HG03342 (cell line): ENCODE results near the gene OPRL1.
"Not testable (repeated sequence)": the region's sequence is repeated elsewhere in the genome, so short reads cannot be mapped to it uniquely, and the experiment has no call there.

ENCODE experiments used
- ATAC-seq: cut with Tn5 transposase; IDR thresholded peaks from one replicate; pipeline ENCODE4 v1.9.1; 2021; ENCODE audit warnings: mild to moderate bottlenecking, moderate library complexity; ENCODE audit not compliant: unreplicated experiment

Gene OPRL1

DNA sequence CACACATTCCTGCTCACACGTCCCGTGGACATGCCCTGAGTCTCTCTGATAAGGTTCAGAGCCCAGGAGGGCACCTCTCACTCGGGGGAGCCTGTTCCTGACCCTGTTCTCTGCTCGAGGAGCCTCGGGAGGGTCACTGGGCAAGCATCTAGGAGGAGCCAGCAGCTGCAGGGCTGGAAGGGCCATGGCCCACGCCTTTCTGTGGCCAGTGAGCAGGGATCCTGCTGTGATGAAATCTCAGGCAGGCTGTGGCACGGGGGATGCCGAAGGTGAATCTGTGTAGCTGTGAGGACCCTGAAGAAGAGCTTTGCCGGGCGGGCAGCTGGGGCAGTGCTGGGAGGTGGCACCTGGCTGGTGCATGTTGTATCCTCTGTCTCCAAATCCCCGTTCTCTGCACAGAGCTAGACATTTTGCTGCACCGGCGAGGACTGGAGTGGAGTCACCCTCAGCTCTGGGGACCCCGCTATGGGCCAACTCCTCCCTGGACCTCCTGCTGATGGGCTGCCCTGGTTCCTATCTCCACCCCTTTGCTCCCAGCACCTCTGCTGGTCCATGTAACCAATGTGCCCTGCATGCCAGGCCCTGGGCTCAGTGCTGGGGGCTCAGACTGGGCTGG is 34.6 kb downstream of the OPRL1 start:
- no peak for ATAC-seq

DNA sequence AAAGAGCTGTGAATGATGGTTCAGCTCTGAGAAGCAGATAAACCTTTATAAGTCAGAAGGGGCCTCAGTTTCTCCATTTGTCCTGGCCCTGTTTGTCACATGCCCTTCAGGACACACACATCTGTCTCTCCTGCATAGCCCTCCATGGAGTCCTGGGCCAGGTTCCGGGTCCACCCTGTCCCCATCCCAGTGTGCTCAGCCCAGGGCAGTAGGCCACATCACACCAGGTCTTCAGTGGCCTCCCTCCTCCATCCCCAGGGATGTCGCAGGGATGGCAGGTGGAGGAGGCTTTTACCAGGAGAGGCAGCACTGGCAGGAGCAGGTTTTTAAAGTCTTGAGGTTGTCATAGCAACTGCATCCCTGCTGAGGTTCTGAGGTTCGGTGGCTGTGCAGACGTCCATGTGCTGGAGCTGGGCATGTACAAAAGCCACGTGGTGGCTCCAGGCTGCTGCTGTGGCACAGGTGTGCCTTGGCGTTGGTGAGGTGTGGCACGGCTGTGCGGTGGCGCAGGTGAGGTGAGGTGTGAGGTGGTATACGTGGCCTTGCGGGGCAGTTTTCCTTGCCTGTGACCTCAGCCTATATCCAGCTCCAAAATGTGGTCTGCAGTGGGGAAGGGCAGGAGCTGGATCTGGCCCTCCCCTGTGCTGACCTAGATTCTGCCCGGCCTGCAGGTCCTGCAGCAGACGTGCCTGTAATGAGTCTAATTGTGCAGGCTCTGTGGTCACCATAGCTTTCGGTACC is 35.5 kb downstream of the OPRL1 start:
- ATAC-seq, result no peak

DNA sequence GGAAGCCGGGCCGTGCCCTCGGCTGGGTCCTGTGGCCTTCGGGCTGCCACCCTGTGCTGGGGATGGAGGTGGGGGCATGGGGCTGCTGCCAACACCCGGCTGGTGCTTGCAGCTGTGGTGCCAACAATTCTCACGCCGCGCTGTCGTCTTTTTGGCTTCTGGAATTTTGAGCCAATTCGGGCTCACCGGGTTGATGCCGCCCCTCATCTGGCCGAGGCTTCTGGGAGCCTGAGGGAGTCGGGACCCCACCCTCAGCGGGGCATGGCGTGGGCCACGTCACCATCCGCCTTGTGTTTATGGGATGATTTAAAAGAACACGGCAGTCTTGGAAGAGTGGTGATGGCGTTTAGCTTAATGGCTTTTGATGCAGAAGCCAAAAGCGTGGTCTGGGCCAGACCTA is 36.1 kb downstream of the OPRL1 start:
- no peak for ATAC-seq

DNA sequence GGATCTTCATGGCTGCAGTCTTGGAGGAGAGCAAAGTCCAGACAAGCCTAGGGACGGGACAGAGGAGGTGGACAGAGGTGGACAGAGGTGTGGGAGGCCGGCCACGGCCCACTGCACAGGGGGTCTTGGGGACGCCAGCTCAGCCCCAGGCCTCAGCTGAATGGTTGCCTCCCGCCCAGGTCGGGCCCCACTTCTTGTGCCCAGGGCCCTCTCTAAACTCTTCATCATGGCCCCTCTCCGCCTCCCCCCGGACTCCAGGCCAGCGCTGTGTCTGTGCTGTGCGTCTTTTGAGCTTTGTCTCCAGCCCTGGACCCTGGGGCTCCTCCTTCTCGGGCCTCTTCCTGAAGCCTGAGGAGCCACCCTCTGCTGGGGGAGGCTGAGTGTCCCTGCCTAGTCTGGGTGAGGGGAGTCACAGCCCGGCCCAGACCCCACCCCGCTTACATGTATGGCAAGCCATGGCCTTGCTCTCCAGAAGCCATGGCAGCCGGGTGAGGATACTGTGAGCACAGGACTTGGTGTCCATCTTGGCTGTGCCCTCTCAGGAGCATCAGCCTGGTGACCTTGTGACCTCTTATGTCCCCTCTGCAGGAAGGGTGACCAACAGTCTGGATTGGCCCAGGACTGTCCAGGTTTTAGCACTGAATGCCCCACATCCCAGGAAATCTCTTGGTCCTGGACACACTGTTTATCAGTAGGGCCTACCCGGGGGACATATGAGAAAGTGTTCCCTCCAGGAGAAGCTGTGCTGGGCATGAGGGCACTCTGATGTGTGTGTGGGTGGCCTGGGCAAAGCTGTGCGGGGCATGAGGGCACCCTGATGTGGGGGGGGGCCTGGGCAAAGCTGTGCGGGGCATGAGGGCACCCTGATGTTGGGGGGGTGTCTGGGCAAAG is 36.9 kb downstream of the OPRL1 start:
- no peak for ATAC-seq

- not testable (repeated sequence) for ATAC-seq
Measured at GRCh38 chr20:64117432-64117777, 37.5 kb downstream of the OPRL1 start.

- ATAC-seq, result no peak
Measured at GRCh38 chr20:64119301-64119680, 39.4 kb downstream of the OPRL1 start.

- ATAC-seq, result no peak
Measured at GRCh38 chr20:64119681-64120341, 39.9 kb downstream of the OPRL1 start.

GRCh38 chr20:64121586-64121985 is 41.7 kb downstream of the OPRL1 start:
- ATAC-seq, result no peak

DNA sequence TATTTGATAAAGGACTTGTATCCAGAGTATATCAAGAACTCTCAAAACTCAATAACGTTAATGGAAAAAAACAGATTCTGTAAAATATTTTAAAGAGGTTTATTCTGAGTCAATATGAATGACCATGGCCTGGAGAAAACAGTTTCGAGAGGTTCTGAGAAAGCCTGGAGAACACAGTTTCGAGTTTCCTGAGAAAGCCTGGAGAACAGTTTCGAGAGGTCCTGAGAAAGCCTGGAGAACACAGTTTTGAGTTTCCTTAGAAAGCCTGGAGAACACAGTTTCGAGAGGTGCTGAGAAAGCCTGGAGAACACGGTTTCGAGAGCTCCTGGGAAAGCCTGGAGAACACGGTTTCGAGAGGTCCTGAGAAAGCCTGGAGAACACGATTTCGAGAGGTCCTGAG is 43.0 kb downstream of the OPRL1 start:
- ATAC-seq, result not testable (repeated sequence)

DNA sequence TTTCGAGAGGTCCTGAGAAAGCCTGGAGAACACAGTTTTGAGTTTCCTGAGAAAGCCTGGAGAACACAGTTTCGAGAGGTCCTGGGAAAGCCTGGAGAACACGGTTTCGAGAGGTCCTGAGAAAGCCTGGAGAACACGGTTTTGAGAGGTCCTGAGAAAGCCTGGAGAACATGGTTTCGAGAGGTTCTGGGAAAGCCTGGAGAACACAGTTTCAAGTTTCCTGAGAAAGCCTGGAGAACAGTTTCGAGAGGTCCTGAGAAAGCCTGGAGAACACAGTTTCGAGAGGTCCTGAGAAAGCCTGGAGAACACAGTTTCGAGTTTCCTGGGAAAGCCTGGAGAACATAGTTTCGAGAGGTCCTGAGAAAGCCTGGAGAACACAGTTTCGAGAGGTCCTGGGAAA is 43.6 kb downstream of the OPRL1 start:
- ATAC-seq, result not testable (repeated sequence)

GRCh38 chr20:64129146-64129782 is 49.4 kb downstream of the OPRL1 start:
- ATAC-seq, result no peak

GRCh38 chr20:64130271-64130670 is 50.4 kb downstream of the OPRL1 start:
- no peak for ATAC-seq

GRCh38 chr20:64130876-64131275 is 51.0 kb downstream of the OPRL1 start:
- no peak for ATAC-seq

- no peak for ATAC-seq
Measured at GRCh38 chr20:64131406-64131805, 51.5 kb downstream of the OPRL1 start.

- ATAC-seq, result no peak
Measured at GRCh38 chr20:64133951-64134407, 54.1 kb downstream of the OPRL1 start.

DNA sequence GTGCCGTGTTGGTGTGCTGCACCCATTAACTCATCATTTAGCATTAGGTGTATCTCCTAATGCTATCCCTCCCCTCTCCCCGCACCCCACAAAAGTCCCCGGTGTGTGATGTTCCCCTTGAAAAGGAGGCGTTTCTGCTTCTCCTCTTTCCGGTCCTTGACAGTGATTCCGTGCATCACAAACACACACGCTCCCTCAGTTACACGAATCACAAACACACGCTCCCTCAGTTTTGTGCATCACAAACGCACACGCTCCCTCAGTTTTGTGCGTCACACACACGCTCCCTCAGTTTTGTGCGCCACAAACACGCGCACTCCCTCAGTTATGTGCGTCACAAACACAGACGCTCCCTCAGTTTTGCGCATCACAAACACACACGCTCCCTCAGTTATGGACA is 54.9 kb downstream of the OPRL1 start:
- not testable (repeated sequence) for ATAC-seq

- no peak for ATAC-seq
Measured at GRCh38 chr20:64136004-64136710, 56.3 kb downstream of the OPRL1 start.

DNA sequence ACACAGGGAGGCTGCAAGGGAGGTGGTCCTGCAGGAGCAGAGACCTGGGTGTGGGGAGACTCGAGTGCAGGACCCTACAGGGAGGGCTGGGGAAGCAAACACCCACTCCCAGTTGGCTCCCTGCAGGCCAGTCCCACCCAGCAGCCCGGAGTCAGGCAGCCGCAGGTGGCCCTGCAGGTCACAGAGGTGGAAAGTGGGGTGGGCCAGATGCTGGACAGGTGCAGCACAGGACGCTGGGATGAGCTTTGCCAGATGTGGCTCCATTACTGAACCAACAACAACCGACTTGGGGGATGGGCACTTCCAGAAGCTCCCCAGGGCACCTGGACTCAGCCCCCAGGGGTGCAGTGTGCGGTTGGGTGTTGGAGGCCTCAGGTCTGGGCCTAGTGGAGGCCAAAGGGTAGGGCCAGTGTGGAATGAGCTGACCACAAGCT is 57.7 kb downstream of the OPRL1 start:
- ATAC-seq, result no peak

DNA sequence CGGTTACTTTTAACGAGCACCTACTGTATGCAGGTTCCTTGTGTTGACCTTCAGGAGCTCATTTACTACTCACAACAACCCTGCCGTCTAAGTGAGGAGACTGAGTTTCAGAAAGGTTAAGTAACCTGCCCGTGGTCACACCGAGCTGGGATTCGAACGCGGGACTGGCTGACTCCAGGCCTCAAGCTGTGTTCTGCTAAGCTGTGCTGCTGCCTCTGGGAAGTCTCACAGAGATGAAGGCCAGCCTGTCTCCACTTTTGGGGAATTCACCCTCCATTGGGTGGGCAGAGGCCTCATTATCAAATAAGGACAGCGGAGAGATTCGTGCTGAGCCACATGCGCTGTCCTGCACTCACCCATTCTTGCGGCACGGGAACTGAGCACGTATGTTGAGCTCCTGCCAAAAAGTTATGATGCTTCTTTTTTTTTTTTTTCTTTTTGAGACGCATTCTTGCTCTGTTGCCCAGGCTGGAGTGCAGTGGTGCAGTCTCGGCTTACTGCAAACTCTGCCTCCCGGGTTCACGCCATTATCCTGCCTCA is 58.5 kb downstream of the OPRL1 start:
- ATAC-seq, result no peak
